Smooth muscle cell (in vitro differentiated cells): Measurements from ENCODE around the gene CAMK1G. TPM values are rescaled to one million over a fixed set of nuclear protein-coding genes. Genes with fewer than 3 reads are reported as not detected.

Experiments used
- DNase-seq: peaks from one replicate; lab custom pipeline; 2025; ENCODE audit not compliant: unreplicated experiment; lab: John Stamatoyannopoulos, UW
- H2AFZ ChIP-seq: fragments of 200-600 bp; sonication (generic); 2 replicates; pipeline ENCODE4 v1.6.0; 2016; ENCODE audit warnings: antibody characterized with exemption, low read depth, mild to moderate bottlenecking
- H3F3A ChIP-seq: fragments of 200-600 bp; sonication (generic); 2 replicates; pipeline ENCODE4 v1.6.0; 2017; ENCODE audit warnings: antibody characterized with exemption, low read depth
- H3K27ac ChIP-seq: fragments of 200-600 bp; sonication (generic); 2 replicates; pipeline ENCODE4 v1.5.1; 2016; ENCODE audit warnings: low read depth, mild to moderate bottlenecking
- H3K27me3 ChIP-seq: fragments of 200-600 bp; sonication (generic); 2 replicates; pipeline ENCODE4 v1.6.1; 2016; ENCODE audit warnings: low read depth, mild to moderate bottlenecking
- H3K36me3 ChIP-seq: fragments of 200-600 bp; sonication (generic); 2 replicates; pipeline ENCODE4 v1.5.1; 2016; ENCODE audit warnings: low read depth
- H3K4me1 ChIP-seq: fragments of 200-600 bp; sonication (generic); 2 replicates; pipeline ENCODE4 v1.5.1; 2016; ENCODE audit warnings: low read depth
- H3K4me2 ChIP-seq: fragments of 200-600 bp; sonication (generic); 2 replicates; pipeline ENCODE4 v1.6.0; 2016; ENCODE audit warnings: mild to moderate bottlenecking
- H3K4me3 ChIP-seq: fragments of 200-600 bp; sonication (generic); 2 replicates; pipeline ENCODE4 v1.5.1; 2016; ENCODE audit warnings: mild to moderate bottlenecking
- H3K79me2 ChIP-seq: fragments of 200-600 bp; sonication (generic); 2 replicates; pipeline ENCODE4 v1.6.0; 2016; ENCODE audit warnings: low read depth, mild to moderate bottlenecking
- H3K9ac ChIP-seq: fragments of 200-600 bp; sonication (generic); 2 replicates; pipeline ENCODE4 v1.6.0; 2016; ENCODE audit warnings: low read depth
- H3K9me3 ChIP-seq: fragments of 200-600 bp; sonication (generic); replicated peaks from 2 replicates; pipeline ENCODE4 v1.5.1; 2016; ENCODE audit warnings: low read depth
- H4K20me1 ChIP-seq: fragments of 200-600 bp; sonication (generic); 2 replicates; pipeline ENCODE4 v1.6.0; 2016; ENCODE audit warnings: low read depth
- WGBS: methylation state at CpG from one replicate; pipeline ENCODE4 v1.1.7; 2016; ENCODE audit warnings: low lambda C conversion rate; 5-methylcytosine and 5-hydroxymethylcytosine counted together
- polyA plus RNA-seq: library from polyadenylated mRNA; unstranded; fragments of >200 nt; fragmentation: Nextera tagmentation; extraction: Ambion mirVana; gene quantifications from 2 replicates; pipeline ENCODE4 v1.2.1, GENCODE V29; 2016
- total RNA-seq: library from RNA; depleted of rRNA; stranded (reverse); fragments of >200 nt; gene quantifications from 2 replicates; pipeline ENCODE4 v1.2.3, GENCODE V29; 2014
- TF ChIP-seq, protein P1 (sequence below): fragments of 200-600 bp; sonication (generic); IDR thresholded peaks from 2 replicates; pipeline ENCODE4 v1.5.1; 2017; ENCODE audit warnings: borderline replicate concordance, mild to moderate bottlenecking, antibody characterized with exemption; ENCODE audit not compliant: insufficient read depth, poor library complexity, severe bottlenecking

The CAMK1G gene
- total and polyA plus RNA-seq, 2 experiments from 2014 or later: 0.13 TPM; not detected in 1

DNA sequence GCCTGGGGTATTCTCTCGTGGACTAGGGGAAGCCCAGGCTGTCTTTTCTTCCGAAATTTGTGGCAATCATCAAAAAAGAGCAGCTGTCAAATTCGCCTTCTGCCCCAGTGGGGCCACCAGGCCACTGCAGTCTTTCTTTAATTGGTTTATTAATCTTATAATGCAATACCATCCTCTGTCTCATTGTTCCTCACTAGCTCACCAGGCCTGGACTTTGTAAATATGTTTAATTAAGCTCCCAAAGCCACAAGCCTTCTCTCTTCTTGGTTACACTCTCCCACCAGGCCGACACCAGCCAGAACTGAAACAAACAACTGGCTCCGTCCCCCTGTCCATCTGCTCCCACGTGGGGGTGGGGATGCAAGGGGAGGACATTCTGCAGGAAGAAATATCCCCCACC, 22.0 kb upstream of the CAMK1G start:
- no peaks in the 10 kb centered on the region for H3K9me3 ChIP-seq
- H3K27ac ChIP-seq: no peak overlapping the region
- H2AFZ ChIP-seq: no peak overlapping the region
- no peak overlapping the region for H3K4me3 ChIP-seq
- H4K20me1 ChIP-seq: no peaks in the 10 kb centered on the region
- H3K4me2 ChIP-seq: no peak overlapping the region
- peaks cover 6% of the 10 kb centered on the region for H3K27me3 ChIP-seq
- TF ChIP-seq, protein P1, sequence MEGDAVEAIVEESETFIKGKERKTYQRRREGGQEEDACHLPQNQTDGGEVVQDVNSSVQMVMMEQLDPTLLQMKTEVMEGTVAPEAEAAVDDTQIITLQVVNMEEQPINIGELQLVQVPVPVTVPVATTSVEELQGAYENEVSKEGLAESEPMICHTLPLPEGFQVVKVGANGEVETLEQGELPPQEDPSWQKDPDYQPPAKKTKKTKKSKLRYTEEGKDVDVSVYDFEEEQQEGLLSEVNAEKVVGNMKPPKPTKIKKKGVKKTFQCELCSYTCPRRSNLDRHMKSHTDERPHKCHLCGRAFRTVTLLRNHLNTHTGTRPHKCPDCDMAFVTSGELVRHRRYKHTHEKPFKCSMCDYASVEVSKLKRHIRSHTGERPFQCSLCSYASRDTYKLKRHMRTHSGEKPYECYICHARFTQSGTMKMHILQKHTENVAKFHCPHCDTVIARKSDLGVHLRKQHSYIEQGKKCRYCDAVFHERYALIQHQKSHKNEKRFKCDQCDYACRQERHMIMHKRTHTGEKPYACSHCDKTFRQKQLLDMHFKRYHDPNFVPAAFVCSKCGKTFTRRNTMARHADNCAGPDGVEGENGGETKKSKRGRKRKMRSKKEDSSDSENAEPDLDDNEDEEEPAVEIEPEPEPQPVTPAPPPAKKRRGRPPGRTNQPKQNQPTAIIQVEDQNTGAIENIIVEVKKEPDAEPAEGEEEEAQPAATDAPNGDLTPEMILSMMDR: no peak
- H3K4me1 ChIP-seq: peaks cover 7% of the 10 kb centered on the region
- H3F3A ChIP-seq: no peaks in the 10 kb centered on the region
- WGBS: 74% methylated on average over 6 of the region's 6 CpGs
- H3K79me2 ChIP-seq: no peaks in the 10 kb centered on the region
- no peaks in the 10 kb centered on the region for H3K36me3 ChIP-seq
- no peak overlapping the region for H3K9ac ChIP-seq
- DNase-seq: no peak

DNA sequence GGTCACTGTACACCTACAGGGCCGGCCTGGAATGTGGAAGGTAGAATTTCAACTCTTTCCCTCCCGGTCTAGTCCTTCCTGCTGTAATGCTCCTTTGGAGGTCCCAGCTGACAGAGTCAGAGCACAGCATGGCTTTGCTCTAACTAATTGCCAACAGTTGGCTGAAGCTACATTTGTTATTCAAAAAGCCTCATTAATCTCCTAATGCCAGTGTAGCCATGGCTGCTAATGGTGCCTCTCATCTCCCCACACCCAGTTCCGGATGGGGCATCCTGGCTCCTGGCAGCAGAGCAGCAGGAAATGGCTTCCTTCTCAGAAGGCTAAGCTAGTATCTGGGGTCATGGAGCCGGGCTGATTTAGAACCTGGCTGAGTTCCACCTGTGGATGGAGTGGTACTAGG, 18.7 kb upstream of the CAMK1G start:
- H3K36me3 ChIP-seq: no peaks in the 10 kb centered on the region
- no peaks in the 10 kb centered on the region for H3K79me2 ChIP-seq
- H4K20me1 ChIP-seq: no peaks in the 10 kb centered on the region
- no peaks in the 10 kb centered on the region for H3K9me3 ChIP-seq
- no peak overlapping the region for H2AFZ ChIP-seq
- peaks cover 3% of the 10 kb centered on the region for H3K4me1 ChIP-seq
- no peaks in the 10 kb centered on the region for H3F3A ChIP-seq
- no peak overlapping the region for H3K4me3 ChIP-seq
- no peak overlapping the region for H3K27ac ChIP-seq
- no peak overlapping the region for H3K4me2 ChIP-seq
- DNase-seq: no peak
- H3K9ac ChIP-seq: no peak overlapping the region
- H3K27me3 ChIP-seq: peaks cover 7% of the 10 kb centered on the region
- TF ChIP-seq, protein P1: no peak
- 83% methylated on average over 4 of the region's 4 CpGs for WGBS

DNA sequence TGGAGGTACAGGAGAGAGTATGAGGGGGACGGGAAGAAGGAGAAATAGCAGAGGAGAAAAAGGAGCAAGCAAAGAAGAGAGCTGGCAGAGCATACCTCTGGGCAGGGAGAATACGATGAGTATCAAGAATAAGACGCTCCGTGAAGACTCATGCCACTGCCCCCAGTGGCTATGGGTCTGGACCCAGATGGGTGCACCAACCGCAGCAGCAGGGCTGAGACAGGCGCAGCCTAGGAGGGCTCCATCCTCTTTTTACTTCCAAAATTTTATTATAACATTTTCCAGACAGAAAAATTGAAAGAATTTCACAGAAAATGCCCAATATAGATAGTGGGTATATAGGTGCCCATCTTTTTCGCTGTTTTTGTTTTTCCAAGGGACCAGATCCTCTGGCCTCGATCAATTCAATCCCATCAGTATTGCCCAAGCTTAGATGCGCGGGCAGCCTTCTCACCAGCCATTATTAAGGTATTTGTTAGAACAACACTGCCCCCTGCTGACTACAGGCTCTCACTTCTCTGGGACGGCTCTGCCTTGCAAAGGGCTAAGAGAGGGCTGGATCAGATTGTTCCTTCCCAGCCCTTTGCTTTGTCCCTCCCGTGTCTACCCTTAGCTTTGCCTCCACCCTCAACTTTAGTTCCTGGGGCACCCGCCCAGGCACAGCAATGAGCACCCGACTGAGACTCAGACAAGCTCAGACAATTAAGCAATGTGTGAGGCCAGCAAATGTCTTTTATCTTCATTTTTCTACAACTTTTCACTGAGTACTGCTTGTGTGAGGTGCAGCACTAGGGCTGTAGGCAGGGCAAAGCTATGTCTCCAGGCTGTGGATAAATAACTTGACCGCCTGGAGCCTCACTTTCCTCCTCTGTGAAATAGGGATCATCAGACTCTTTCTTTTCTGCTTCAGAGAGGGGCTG, 17.5 kb upstream of the CAMK1G start:
- Histone ChIP-seq H3K4me2 (no peak overlapping the region), H3K27me3 (peaks cover 13% of the 10 kb centered on the region), H3K27ac (no peak overlapping the region), H3K4me1 (peaks cover 3% of the 10 kb centered on the region), H3K4me3 (no peak overlapping the region), H3K9ac (no peak overlapping the region), H3F3A (no peaks in the 10 kb centered on the region), H3K36me3 (no peaks in the 10 kb centered on the region), H4K20me1 (no peaks in the 10 kb centered on the region), H3K9me3 (no peaks in the 10 kb centered on the region), H2AFZ (no peak overlapping the region), H3K79me2 (no peaks in the 10 kb centered on the region)
- TF ChIP-seq, protein P1: peak; percentile 80
- 35% methylated on average over 15 of the region's 15 CpGs for WGBS
- peak; percentile 18 for DNase-seq
